Panc1 (cell line): ENCODE data around the gene ASCL3. TPM values are rescaled to one million over a fixed set of nuclear protein-coding genes. Genes with fewer than 3 reads are reported as not detected.

Experiments used
- ATAC-seq: fragments of 200-7000 bp; cut with Tn5 transposase; 2 replicates; pipeline ENCODE4 v1.9.1; 2020; ENCODE audit warnings: mild to moderate bottlenecking, moderate library complexity
- BruUV-seq: library from RNA; stranded (reverse); fragments of 400-500 nt; replicated peaks from 2 replicates; lab custom pipeline; 2021; lab: Mats Ljungman, UMichigan
- CTCF ChIA-PET: fragments of 300-600 bp; sonication (Branson Sonifier 250); formaldehyde crosslinking; loops from one replicate; lab custom pipeline; 2022; ENCODE audit warnings: antibody characterized with exemption; lab: Charles Lee
- POLR2A ChIA-PET: fragments of 300-600 bp; sonication (Branson Sonifier 250); formaldehyde crosslinking; loops from one replicate; lab custom pipeline; 2022; ENCODE audit warnings: antibody characterized with exemption; lab: Charles Lee
- DNase-seq: peaks from one replicate; pipeline ENCODE4 v3.0.0-alpha.2; 2010; ENCODE audit warnings: low read depth, low spot score
- H3K27ac ChIP-seq: 2 replicates; pipeline ENCODE4 v1.5.1; 2011; ENCODE audit warnings: mild to moderate bottlenecking, low read length, inconsistent platforms
- H3K27me3 ChIP-seq: fragments of 200-500 bp; sonication (Bioruptor generic); 2 replicates; pipeline ENCODE4 v1.6.0; 2014; ENCODE audit warnings: low read length, inconsistent platforms; ENCODE audit not compliant: control insufficient read depth, insufficient read depth
- H3K36me3 ChIP-seq: fragments of 200-500 bp; sonication (Bioruptor generic); 2 replicates; pipeline ENCODE4 v1.5.1; 2014; ENCODE audit warnings: inconsistent platforms, mild to moderate bottlenecking, low read length, moderate library complexity; ENCODE audit not compliant: control insufficient read depth, insufficient read depth
- H3K4me1 ChIP-seq: 2 replicates; pipeline ENCODE4 v1.5.1; 2011; ENCODE audit warnings: inconsistent platforms, mild to moderate bottlenecking, low read length, moderate library complexity; ENCODE audit not compliant: control insufficient read depth, insufficient read depth
- H3K4me3 ChIP-seq, 2 experiments: 2 replicates each; pipeline ENCODE4 v1.5.1; 2011 to 2012; ENCODE audit warnings: low read depth in 2 of 2, low read length in 2 of 2, mild to moderate bottlenecking in 2 of 2, inconsistent platforms in 1 of 2, moderate library complexity in 1 of 2
- H3K9me3 ChIP-seq: fragments of 200-500 bp; sonication (Bioruptor generic); 2 replicates; pipeline ENCODE4 v1.5.1; 2014; ENCODE audit warnings: low read depth, mild to moderate bottlenecking, inconsistent platforms, low read length, moderate library complexity; ENCODE audit not compliant: control insufficient read depth, insufficient read depth
- CTCF ChIP-seq: fragments of 450-650 bp; IDR thresholded peaks from 2 replicates; pipeline ENCODE4 v1.5.1; 2017; ENCODE audit warnings: mild to moderate bottlenecking
- POLR2AphosphoS5 ChIP-seq: IDR thresholded peaks from 2 replicates; pipeline ENCODE4 v1.6.1; 2012; ENCODE audit warnings: mild to moderate bottlenecking, low read depth, low read length, moderate library complexity
- REST ChIP-seq, 2 experiments: IDR thresholded peaks; 2 replicates each; pipeline ENCODE4 v1.6.1; 2011 to 2012; ENCODE audit warnings: low read depth in 2 of 2, control low read depth in 1 of 2, low read length in 1 of 2, mild to moderate bottlenecking in 1 of 2, moderate library complexity in 1 of 2; ENCODE audit not compliant: insufficient read depth in 1 of 2
- SIN3A ChIP-seq: IDR thresholded peaks from 2 replicates; pipeline ENCODE4 v1.6.1; 2012; ENCODE audit warnings: low read depth, mild to moderate bottlenecking, low read length, moderate library complexity, borderline replicate concordance; ENCODE audit not compliant: insufficient read depth
- TCF7L2 ChIP-seq: IDR thresholded peaks from 2 replicates; pipeline ENCODE4 v1.6.1; 2011; ENCODE audit warnings: mild to moderate bottlenecking, low read depth, low read length, inconsistent platforms
- in situ Hi-C: cut with HindIII; loops from 2 replicates; pipeline ENCODE4 v1.10.0; 2016; ENCODE audit warnings: low sequenced_read_pairs, low pct_unique_long_range_greater_than_20kb
- intact Hi-C: fragments of 100-400 bp; cut with micrococcal nuclease; formaldehyde crosslinking; loops from one replicate; pipeline ENCODE4 v1.10.0; 2022; ENCODE audit not compliant: unreplicated experiment
- total RNA-seq: library from RNA; stranded (reverse); gene quantifications from one replicate; pipeline ENCODE4 v1.2.1, GENCODE V29; 2021; ENCODE audit not compliant: unreplicated experiment

ASCL3 gene
- total RNA-seq, 1 experiment from 2014 or later, result not detected

GRCh38 chr11:8925711-8926110 lies 17.1 kb downstream of the ASCL3 start:
- H3K4me3 ChIP-seq, result no peak overlapping the region
- CTCF ChIA-PET, result no interaction called here
- H3K36me3 ChIP-seq, result no peaks in the 10 kb centered on the region
- TF ChIP-seq SIN3A (no peak), POLR2AphosphoS5 (no peak), TCF7L2 (no peak), REST (IDR thresholded peaks at IDR 0.05; ENCODE audit: insufficient read depth in 1 of 2, low read depth in 2 of 2, low read length in 1 of 2) (no peak), CTCF (no peak)
- no peak for DNase-seq
- ATAC-seq, result no peak
- no peaks in the 10 kb centered on the region for H3K9me3 ChIP-seq
- BruUV-seq, result no TSS peak
- POLR2A ChIA-PET, result no interaction called here
- in situ Hi-C loops, result no loop called here
- H3K27me3 ChIP-seq, result no peaks in the 10 kb centered on the region
- H3K4me1 ChIP-seq, result no peaks in the 10 kb centered on the region
- intact Hi-C loops, result no loop called here
- no peak overlapping the region for H3K27ac ChIP-seq

GRCh38 chr11:8922691-8923090 lies 20.1 kb downstream of the ASCL3 start:
- POLR2A ChIA-PET, result no interaction called here
- Histone ChIP-seq H3K36me3 (peaks cover 10% of the 10 kb centered on the region), H3K4me1 (peaks cover 4% of the 10 kb centered on the region; the same call in 1 of the 2 replicates), H3K9me3 (no peaks in the 10 kb centered on the region), H3K27ac (no peak overlapping the region), H3K4me3 (no peak overlapping the region), H3K27me3 (no peaks in the 10 kb centered on the region)
- DNase-seq (no peak), ATAC-seq (no peak)
- intact Hi-C loops, result no loop called here
- BruUV-seq, result no TSS peak
- in situ Hi-C loops, result no loop called here
- TF ChIP-seq TCF7L2 (no peak), SIN3A (no peak), POLR2AphosphoS5 (no peak), CTCF (no peak), REST (IDR thresholded peaks at IDR 0.05; ENCODE audit: insufficient read depth in 1 of 2, low read depth in 2 of 2, low read length in 1 of 2) (no peak)
- CTCF ChIA-PET, result interaction anchor here (0.7 kb wide), 1 partner anchor 109 kb away, joined by 3 read pairs; no protein-coding TSS in a partner anchor
